HG03064 (cell line): Measurements from ENCODE around the gene NOTUM.
"Not testable (repeated sequence)": the region's sequence is repeated elsewhere in the genome, so short reads cannot be mapped to it uniquely, and the experiment has no call there.

ENCODE experiments used
- ATAC-seq: cut with Tn5 transposase; IDR thresholded peaks from one replicate; pipeline ENCODE4 v1.9.1; 2021; ENCODE audit warnings: low read depth; ENCODE audit not compliant: unreplicated experiment

NOTUM gene

GRCh38 chr17:81958633-81959342 lies 2.2 kb downstream of the NOTUM start:
- no peak for ATAC-seq

DNA sequence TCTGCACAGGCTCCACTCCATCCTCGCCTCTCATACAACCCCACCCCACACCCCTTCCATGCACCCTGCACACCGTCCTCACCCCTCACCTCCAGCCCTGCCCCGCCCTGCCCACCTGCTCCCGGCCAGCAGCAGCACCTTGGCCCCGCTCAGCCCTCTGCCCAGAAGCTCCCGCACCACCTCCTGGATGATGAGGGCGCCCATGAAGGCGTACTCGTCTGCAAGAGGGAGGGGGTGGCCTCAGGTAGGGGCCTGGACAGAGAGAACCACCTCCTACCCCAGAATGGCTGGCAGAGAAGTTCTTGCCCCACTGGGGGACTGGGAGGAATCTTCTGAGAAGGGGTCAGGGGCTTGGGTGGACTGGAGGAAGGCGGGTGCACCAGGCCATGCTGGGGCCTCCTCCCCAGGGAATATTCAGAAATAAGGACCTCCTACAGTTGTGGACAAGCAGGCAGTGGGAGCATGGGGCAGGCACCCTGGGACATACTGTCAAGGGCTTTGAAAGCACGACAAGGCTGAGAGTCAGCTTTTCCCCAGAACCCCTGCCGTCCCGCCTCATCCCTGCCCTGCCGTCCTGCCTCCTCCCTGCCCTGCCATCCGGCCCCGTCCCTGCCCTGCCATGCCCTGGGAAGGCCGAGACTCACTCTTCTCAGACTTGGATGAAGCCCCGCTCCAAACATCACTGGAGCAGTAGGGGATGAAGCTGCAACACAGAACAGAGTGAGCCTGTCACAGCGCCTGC lies 3.1 kb downstream of the NOTUM start:
- ATAC-seq = no peak

GRCh38 chr17:81956607-81957589 lies 4.1 kb downstream of the NOTUM start:
- no peak for ATAC-seq

DNA sequence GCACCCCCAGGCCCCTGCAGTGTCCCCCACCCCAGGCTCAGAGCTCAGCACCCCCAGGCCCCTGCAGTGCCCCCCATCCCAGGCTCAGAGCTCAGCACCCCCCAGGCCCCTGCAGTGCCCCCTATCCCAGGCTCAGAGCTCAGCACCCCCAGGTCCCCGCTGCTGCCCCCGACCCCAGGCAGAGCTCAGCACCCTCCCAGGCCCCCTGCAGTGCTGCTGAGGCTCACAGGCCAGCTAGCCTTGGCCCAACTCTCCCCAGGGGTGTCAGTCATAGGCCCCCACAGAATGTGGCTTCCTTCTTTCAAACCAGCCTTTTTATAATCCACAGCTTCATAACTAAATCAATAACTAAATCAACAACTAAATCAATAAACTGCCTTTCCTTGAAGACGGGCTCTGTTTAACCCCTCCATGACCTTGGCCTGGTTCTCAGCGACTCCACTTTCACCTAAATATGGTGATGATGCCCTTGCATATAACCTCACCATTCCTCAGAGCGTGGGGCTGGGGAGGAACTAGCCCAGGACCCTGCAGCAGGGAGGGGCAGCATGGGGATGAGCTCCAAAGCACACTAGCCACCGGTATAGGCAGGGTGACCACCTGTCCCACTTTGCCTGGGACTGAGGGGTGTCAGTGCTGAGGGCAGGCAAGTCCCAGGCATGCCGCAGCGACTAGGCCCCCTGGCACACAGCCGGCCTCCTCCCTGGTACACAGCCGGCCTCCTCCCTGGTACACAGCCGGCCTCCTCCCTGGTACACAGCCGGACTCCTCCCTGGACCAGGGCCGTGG lies 5.0 kb downstream of the NOTUM start:
- ATAC-seq = no peak

- ATAC-seq = no peak
Observed at GRCh38 chr17:81955058-81955681, 5.8 kb downstream of the NOTUM start.

DNA sequence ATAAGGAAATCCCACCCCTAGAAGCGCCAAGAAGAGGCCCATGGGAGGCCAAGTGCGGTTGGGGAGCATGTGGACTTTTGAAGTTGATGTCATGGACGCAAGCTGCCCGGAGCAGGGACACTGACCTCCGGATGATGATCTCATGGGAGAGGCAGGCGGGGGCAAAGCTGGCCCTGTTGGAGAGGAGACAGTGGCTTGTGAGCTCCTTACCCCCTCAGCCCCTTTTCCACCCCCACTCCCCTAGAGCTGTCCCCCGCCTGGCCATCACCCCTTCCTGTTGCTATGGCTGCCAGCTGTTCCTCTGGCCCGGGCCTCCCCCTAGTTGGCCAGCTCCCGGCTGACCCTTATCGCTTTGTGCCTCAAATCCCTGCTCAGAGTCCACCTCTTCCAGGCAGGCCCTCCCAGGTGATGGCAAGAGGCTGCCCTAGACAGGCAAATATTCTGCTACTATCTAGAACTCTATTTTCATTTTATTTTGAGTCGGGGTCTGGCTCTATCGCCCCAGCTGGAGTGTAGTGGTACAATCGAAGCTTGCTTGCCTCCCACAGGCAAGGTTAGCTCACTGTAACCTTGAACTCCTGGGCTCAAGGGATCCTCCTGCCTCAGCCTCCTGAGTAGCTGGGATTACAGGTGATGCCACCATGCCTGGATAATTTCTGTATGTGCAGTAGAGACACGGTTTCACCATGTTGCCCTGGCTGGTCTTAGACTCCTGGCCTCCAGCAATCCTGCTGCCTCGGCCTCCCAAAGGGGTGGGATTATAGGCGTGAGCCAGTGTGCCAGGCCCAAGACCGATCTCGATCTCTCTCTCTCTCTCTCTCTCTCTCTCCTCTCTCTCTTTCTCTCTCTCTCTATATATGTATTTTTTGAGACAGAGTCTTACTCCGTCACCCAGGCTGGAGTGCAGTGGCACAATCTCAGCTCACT lies 6.6 kb downstream of the NOTUM start:
- ATAC-seq = no peak

DNA sequence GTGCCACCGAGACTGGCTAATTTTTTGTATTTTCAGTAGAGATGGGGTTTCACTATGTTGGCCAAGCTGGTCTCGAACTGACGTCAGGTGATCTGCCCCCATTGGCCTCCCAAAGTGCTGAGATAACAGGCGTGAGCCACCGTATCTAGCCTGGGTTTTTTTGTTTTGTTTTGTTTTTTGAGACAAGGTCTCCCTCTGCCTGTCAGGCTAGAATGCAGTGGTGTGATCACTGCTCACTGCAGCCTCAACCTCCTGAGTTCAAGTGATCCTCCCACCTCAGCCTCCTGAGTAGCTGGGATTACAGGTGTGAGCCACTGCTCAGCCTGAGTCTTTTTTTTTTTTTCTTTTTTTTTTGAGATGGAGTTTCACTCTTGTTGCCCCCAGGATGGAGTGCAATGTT lies 7.5 kb downstream of the NOTUM start:
- not testable (repeated sequence) for ATAC-seq

GRCh38 chr17:81952792-81953228 lies 8.2 kb downstream of the NOTUM start:
- ATAC-seq = no peak

DNA sequence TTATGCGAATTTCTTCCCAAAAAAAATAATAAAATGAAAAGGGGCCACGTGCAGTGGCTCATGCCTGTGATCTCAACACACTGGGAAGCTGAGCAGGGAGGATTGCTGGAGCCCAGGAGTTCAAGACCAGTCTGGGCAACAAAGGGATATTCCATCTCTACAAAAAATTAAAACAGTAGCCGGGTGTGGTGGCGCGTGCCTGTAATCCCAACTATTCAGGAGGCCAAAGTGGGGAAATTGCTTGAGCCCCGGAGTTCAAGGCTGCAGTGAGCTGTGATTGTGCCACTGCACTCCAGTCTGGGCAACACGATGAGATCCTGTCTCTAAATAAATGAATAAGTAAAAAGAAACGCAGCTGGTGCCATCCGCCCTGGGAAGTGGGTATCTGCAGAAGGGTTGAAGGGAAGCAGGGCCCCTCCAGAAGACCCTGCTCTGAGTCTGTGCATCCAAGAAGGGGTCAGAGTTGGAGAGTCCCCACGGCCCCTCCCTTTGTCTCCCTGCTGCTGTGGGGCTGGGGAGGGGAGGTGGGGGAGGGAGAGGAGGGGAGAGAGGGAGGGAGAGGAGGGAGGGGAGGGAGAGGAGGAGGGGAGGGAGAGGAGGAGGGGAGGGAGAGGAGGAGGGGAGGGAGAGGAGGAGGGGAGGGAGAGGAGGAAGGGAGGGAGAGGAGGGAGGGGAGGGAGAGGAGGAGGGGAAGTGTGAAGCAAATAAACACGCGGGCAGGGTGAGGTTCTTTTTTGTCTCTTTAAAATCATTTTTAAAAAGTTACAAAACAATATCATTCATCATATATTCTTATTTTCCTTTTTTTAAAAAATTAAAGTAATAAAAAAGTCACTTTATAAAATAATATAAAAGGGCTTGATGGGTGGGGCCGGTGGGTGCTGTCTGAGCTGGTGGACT lies 9.0 kb downstream of the NOTUM start:
- no peak for ATAC-seq

- ATAC-seq = no peak
Observed at GRCh38 chr17:81950501-81950900, 10.5 kb downstream of the NOTUM start.

DNA sequence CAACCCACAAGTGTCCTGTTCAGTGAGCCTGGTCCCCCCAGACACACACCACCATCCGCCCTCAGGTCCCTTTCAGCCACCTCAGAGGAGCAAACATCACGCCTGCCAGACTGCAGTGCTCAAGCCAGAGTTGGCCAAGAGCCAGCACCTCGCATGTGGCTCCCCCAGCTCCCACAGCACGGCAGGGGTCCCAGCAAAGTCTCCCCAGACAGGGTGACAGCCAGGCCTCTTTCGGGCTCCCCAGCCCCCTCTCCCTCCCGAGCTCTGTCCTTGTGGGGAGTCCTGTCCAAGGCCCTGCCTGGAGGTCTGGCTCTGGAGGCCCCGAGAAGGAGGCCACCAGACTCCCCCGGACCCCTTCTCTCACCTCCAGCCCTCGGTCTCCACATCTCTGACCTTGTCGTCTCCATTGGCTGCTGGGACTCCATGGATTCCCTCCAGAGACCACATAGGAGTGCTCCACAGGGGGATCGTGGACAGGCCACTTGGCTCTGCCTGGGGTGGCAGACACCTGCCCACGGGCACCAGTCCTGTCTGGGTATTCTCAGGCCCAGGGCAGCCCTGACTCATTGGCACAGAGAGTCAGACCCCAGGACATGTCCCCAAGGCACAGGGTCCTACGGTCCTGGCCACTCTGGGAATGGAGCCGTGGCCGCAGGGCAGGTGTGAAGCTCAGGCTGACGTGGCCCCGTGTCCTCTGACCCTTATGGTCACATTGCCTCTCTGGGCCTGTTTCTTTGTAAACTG lies 12.2 kb downstream of the NOTUM start:
- no peak for ATAC-seq

- ATAC-seq = no peak
Observed at GRCh38 chr17:81947189-81947588, 13.8 kb downstream of the NOTUM start, which contains the start of gene MYADML2. Gene MYADML2, minus strand, starts transcription at chr17:81947233. Its CDS starts 5,492 bp downstream, at chr17:81941741.

DNA sequence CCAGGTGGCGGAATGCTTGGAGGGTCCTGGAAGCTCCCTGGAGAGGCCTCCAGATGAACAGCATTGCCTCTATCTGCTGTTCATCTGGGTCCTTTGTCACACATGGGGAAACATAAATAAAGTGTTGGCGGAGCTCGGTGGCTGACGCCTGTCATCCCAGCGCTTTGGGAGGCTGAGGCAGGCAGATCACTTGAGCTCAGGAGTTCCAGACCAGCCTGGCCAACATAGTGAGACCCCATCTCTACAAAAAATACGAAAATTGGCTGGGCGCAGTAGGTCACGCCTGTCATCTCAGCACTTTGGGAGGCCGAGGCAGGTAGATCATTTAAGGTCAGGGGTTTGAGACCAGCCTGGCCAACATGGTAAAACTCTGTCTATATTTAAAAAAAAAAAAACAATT lies 16.1 kb downstream of the NOTUM start:
- no peak for ATAC-seq

GRCh38 chr17:81942167-81942553 lies 18.8 kb downstream of the NOTUM start:
- ATAC-seq = no peak

DNA sequence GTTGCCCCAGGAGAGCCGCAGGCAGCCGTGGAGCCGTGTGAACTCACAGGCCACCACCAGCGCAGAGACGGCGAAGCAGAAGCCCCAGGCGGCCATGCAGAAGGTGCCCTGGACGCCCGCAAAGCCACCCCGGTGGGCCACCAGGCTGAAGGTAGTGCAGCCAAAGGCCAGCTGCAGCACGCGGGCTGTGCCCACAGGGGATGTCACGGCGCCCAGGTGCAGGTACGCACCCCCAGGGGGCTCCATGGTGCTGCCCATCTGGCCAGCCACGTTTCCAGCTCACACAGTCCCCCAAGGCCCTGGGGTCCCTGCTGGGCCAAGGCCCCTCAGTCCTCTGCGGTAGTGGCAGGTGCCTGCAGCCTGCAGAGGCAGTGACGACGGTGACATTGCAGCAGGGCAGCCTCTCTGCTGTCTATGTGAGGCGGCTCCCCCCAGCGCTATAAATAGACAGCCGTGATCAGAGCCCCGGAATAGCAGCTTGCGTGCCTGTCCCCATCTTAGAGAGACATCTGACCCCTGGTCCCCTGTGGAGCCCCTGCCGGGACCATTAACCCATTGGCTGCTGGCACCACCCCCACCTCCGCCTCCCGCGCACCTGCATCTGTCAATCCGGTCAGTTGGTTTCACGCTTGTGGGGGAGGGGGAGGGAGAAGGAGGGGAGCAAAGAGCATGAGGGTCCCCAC lies 19.4 kb downstream of the NOTUM start:
- no peak for ATAC-seq
